ENCODE measurements around the gene HUWE1. TPM values are rescaled to one million over a fixed set of nuclear protein-coding genes. Genes with fewer than 3 reads are reported as not detected.

The HUWE1 gene
- total and polyA plus RNA-seq, 2 experiments from 2014 or later = 61.2 to 225 TPM

GRCh38 chrX:53550756-53551463 is 135.6 kb downstream of the HUWE1 start:
- H3K36me3 ChIP-seq (ENCODE audit: insufficient read depth) = peaks cover 38% of the 10 kb centered on the region
- peaks cover 89% of the 10 kb centered on the region for H3K36me3 Mint-ChIP-seq (ENCODE audit: low read depth)

More at GRCh38 chrX:53550756-53551463, 135.6 kb downstream of the HUWE1 start:
- H3K9me2 ChIP-seq (ENCODE audit: insufficient read depth) = no peaks in the 10 kb centered on the region
- H4K20me1 ChIP-seq (replicated peaks; ENCODE audit: insufficient read depth) = no peaks in the 10 kb centered on the region
- no peak for ATAC-seq
- H3F3A ChIP-seq (replicated peaks; ENCODE audit: low read depth) = no peaks in the 10 kb centered on the region
- no peaks in the 10 kb centered on the region for H3K79me2 ChIP-seq (replicated peaks; ENCODE audit: insufficient read depth)
- H3K4me3 Mint-ChIP-seq = no peak overlapping the region
- TF ChIP-seq REST (IDR thresholded peaks at IDR 0.05; ENCODE audit: unreplicated experiment) (no peak), CTCF (conservative IDR thresholded peaks at IDR 0.05; ENCODE audit: low read depth in 2 of 2) (no peak), JUNB (IDR thresholded peaks at IDR 0.05; ENCODE audit: unreplicated experiment) (no peak), NANOG (IDR thresholded peaks at IDR 0.05; ENCODE audit: borderline replicate concordance) (no peak), CREB1 (CRISPR knock-in tag; IDR thresholded peaks at IDR 0.05; ENCODE audit: low read depth) (no peak), ZNF462 (CRISPR knock-in tag; IDR thresholded peaks at IDR 0.05) (no peak), EZH2phosphoT487 (IDR thresholded peaks at IDR 0.05; ENCODE audit: unreplicated experiment) (no peak), STAT1 (IDR thresholded peaks at IDR 0.05; ENCODE audit: unreplicated experiment) (no peak), ETS1 (IDR thresholded peaks at IDR 0.05) (no peak), ZNF114 (CRISPR knock-in tag; IDR thresholded peaks at IDR 0.05) (no peak), ZNF331 (CRISPR knock-in tag; IDR thresholded peaks at IDR 0.05; ENCODE audit: low read depth) (no peak), POLR2AphosphoS5 (IDR thresholded peaks at IDR 0.05; ENCODE audit: low read depth) (no peak), EZH2 (IDR thresholded peaks at IDR 0.05; ENCODE audit: low read depth, unreplicated experiment) (no peak)
- H3K4me2 ChIP-seq = no peak overlapping the region
- no peak overlapping the region for H2AFZ ChIP-seq
- H3K27me3 ChIP-seq (ENCODE audit: insufficient read depth) = no peaks in the 10 kb centered on the region
- H3K4me1 ChIP-seq (ENCODE audit: insufficient read depth) = no peaks in the 10 kb centered on the region
- no peak overlapping the region for H3K4me3 ChIP-seq
- DNase-seq (ENCODE audit: low spot score) = no peak
- peaks cover 5% of the 10 kb centered on the region for H3K27me3 Mint-ChIP-seq (ENCODE audit: insufficient read depth, low read depth, poor library complexity)
- no peaks in the 10 kb centered on the region for H3K4me1 Mint-ChIP-seq
- H3K27ac Mint-ChIP-seq = no peak overlapping the region
- H3K27ac ChIP-seq (ENCODE audit: low read depth) = no peak overlapping the region
- H3K9me3 Mint-ChIP-seq = no peaks in the 10 kb centered on the region

Data from GM23338 (cell line).